ENCODE data around the gene SMG9.

Gene SMG9

GRCh38 chr19:43720936-43721335 lies 33.8 kb downstream of the SMG9 start:
- no peak for DNase-seq

GRCh38 chr19:43719918-43720317 lies 34.8 kb downstream of the SMG9 start:
- DNase-seq, result no peak

- DNase-seq, result no peak
Measured at GRCh38 chr19:43719378-43719868, 35.3 kb downstream of the SMG9 start.

- DNase-seq, result no peak
Measured at GRCh38 chr19:43718627-43719377, 36.0 kb downstream of the SMG9 start.

- no peak for DNase-seq
Measured at GRCh38 chr19:43715776-43716175, 39.0 kb downstream of the SMG9 start, which contains the start of gene IRGC. Gene IRGC, plus strand, starts transcription at chr19:43716076. Its CDS starts 2,483 bp downstream, at chr19:43718559.

GRCh38 chr19:43713208-43713607 lies 41.6 kb downstream of the SMG9 start:
- DNase-seq, result no peak

GRCh38 chr19:43711751-43712355 lies 42.9 kb downstream of the SMG9 start:
- DNase-seq, result no peak

GRCh38 chr19:43708716-43709115 lies 46.0 kb downstream of the SMG9 start:
- DNase-seq, result no peak

GRCh38 chr19:43707158-43707712 lies 47.5 kb downstream of the SMG9 start:
- no peak for DNase-seq

- DNase-seq, result no peak
Measured at GRCh38 chr19:43705729-43706128, 49.0 kb downstream of the SMG9 start.

GRCh38 chr19:43704002-43704705 lies 50.6 kb downstream of the SMG9 start:
- no peak for DNase-seq

- DNase-seq, result no peak
Measured at GRCh38 chr19:43700395-43701000, 54.3 kb downstream of the SMG9 start.

- DNase-seq, result no peak
Measured at GRCh38 chr19:43699506-43700394, 55.0 kb downstream of the SMG9 start.

- no peak for DNase-seq
Measured at GRCh38 chr19:43697295-43697694, 57.5 kb downstream of the SMG9 start.

- no peak for DNase-seq
Measured at GRCh38 chr19:43695985-43696704, 58.6 kb downstream of the SMG9 start.

GRCh38 chr19:43694553-43694952 lies 60.2 kb downstream of the SMG9 start:
- DNase-seq, result no peak

- no peak for DNase-seq
Measured at GRCh38 chr19:43692877-43693276, 61.9 kb downstream of the SMG9 start.

- DNase-seq, result no peak
Measured at GRCh38 chr19:43692385-43692784, 62.4 kb downstream of the SMG9 start.

- no peak for DNase-seq
Measured at GRCh38 chr19:43691755-43692154, 63.0 kb downstream of the SMG9 start.

GRCh38 chr19:43690890-43691289 lies 63.9 kb downstream of the SMG9 start:
- no peak for DNase-seq

GRCh38 chr19:43690444-43690843 lies 64.3 kb downstream of the SMG9 start:
- DNase-seq, result no peak

Data from stimulated activated CD4-positive, alpha-beta T cell treated with anti-CD3 and anti-CD28 coated beads, Interleukin-12 subunit alpha, Interleukin-12 subunit beta, amount 100 ng/mL, for 4 hours (primary cell).